ENCODE data around the gene AFAP1L2.

Gene AFAP1L2

GRCh38 chr10:114389426-114389825 lies 14.9 kb downstream of the AFAP1L2 start:
- no peak for DNase-seq

- no peak for DNase-seq
These were observed 16.0 kb downstream of the AFAP1L2 start for GRCh38 chr10:114388275-114388674.

DNA sequence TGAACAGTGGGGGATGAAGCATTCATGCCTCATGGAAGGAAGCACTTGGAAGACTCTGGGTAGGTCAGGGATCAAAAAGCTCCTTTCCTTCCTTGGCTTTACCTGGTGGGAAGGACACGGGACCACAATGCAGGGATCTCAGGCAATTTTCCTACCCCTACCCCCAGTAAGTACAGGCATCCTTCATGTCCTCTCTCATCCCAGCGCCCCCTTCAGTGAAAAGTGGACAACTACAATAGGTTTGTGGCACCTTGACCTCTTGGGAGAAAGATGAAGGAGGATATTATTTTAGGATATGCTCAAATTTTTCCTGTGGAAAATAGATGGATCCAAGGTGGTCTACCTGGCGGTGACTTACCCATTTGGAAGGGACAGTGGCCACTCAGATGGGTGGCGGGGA lies 16.5 kb downstream of the AFAP1L2 start:
- no peak for DNase-seq

- DNase-seq, result no peak
These were observed 17.9 kb downstream of the AFAP1L2 start for GRCh38 chr10:114386452-114386851.

- no peak for DNase-seq
These were observed 18.7 kb downstream of the AFAP1L2 start for GRCh38 chr10:114385557-114385956.

- no peak for DNase-seq
These were observed 19.7 kb downstream of the AFAP1L2 start for GRCh38 chr10:114384601-114385000.

DNA sequence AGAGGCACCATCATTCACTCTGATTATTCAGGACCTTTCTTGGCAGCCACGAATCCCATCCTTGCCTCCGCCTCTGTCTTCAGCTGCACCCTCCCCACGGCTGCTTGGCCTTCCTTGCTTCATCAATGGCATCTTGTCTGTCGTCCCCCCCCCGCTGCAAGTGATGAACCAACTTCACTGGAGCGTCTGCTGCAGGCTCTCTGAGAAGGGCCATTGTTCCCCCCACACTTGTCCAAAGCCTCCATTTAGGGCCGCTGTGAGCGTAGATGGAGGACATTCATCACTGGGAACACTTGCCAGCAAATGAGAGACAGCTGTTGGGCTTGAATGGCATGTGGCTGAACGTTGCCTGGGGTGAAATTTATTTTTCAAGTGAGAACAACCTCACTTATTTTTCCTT lies 20.1 kb downstream of the AFAP1L2 start:
- DNase-seq, result no peak

DNA sequence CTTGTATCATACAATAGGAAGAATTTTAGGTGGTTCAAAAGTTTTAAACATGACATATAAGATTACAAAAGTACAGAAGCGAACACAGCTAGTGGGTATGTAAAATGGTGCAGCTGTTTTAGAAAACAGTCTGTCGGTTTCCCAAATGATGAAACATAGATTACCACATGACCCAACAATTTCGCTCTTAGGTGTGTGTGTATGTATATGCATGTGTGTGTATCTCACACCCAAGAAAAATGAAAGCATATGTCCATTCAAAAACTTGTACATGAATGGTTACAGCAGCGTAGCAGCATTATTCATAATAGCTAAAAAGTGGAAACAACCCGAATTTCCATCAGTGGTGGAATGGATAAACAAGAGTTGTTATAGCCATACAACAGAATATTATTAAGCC lies 23.5 kb downstream of the AFAP1L2 start:
- no peak for DNase-seq

DNA sequence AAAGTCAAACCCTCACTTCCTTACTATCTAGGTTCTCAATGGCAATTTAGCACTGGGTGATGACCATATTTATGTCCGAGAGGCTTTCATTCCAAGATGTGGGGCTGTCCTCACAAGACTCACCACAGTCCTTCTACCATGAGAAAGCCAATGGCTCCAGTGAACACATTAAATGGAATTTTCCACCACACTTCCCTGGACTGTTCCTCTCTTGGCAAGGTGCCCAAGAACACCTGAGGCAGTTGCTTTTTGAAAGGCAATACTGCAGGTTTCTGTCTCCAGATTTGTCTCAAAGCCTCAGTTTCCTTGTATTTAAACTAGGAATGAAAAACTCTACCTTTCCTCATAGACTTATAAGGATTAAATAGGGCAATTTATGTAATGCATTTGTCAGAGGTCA lies 24.2 kb downstream of the AFAP1L2 start:
- DNase-seq, result no peak

GRCh38 chr10:114379631-114380041 lies 24.7 kb downstream of the AFAP1L2 start:
- no peak for DNase-seq

GRCh38 chr10:114376523-114376922 lies 27.8 kb downstream of the AFAP1L2 start:
- no peak for DNase-seq

DNA sequence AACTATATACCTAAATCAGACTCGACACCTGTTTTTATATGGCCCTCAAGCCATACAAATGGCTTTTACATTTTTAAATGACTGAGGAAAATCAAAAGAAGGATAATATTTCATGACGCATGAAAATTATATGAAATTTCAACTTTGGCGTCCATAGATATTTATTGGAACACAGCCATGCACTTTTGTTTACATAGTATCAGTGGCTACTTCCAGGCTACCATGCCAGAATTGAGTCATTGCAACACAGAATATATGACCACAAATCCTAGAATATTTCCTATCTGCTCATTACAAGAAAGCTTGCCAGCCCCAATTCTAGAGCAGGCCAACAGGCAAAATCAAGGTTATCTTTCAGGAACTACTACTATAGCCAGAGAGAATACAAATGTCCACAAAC lies 29.3 kb downstream of the AFAP1L2 start:
- no peak for DNase-seq

GRCh38 chr10:114374053-114374791 lies 30.1 kb downstream of the AFAP1L2 start:
- no peak for DNase-seq

GRCh38 chr10:114373631-114374030 lies 30.7 kb downstream of the AFAP1L2 start:
- no peak for DNase-seq

DNA sequence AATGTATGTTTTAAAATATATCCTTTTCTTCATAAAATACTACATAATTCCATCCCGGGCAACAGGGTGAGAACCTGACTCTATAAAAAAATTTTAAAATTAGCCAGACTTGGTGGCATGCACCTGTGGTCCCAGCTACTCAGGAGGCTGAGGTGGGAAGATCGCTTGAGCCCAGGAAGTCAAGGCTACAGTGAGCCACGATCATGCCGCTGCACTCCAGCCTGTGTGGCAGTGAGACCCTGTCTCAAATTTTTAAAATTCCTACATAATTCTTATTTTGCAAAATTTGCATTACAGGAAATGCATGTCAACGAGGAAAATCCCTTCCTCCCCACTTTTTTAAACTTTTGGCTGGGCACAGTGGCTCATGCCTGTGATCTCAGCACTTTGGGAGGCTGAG lies 31.3 kb downstream of the AFAP1L2 start:
- no peak for DNase-seq

- no peak for DNase-seq
These were observed 32.1 kb downstream of the AFAP1L2 start for GRCh38 chr10:114372179-114372578.

DNA sequence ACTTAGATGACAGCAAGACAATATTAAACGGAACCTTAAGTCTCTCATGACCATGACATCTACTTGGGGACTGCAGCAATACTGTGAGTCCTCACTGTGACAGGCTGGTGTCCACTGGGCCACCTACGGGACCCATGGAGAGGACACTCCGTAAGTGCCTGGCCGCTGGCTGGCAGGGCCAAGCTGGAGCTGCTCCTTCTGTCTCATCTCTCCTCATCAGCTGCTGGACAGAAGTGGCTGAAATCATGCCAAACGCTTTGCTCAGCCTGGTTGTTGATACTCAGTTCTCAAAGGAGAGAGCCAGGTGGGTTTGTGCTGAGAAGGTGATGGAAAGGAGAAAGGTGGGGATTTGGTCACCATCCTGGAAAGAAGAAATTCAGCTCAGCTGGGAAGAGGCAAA lies 33.3 kb downstream of the AFAP1L2 start:
- no peak for DNase-seq

DNA sequence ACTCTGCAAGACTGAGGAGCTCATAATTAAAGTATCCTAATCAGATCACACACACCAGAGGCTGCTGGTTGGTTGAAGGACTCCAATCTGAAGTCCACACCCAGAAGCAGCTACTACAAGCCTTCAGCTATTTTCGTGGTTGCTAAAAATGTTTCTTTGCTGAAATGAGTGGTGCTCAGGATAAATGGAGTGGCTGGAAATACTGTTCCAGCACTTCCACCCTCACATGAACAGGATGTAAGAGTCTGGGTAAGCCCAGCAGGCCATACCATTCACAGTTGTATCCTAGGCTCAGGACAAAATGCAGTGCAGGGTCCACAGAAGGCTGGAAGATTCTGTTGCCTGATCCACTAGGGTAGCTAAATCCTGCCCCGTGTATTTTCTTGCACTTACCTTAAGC lies 34.1 kb downstream of the AFAP1L2 start:
- no peak for DNase-seq

- DNase-seq, result no peak
These were observed 36.3 kb downstream of the AFAP1L2 start for GRCh38 chr10:114368057-114368391.

DNA sequence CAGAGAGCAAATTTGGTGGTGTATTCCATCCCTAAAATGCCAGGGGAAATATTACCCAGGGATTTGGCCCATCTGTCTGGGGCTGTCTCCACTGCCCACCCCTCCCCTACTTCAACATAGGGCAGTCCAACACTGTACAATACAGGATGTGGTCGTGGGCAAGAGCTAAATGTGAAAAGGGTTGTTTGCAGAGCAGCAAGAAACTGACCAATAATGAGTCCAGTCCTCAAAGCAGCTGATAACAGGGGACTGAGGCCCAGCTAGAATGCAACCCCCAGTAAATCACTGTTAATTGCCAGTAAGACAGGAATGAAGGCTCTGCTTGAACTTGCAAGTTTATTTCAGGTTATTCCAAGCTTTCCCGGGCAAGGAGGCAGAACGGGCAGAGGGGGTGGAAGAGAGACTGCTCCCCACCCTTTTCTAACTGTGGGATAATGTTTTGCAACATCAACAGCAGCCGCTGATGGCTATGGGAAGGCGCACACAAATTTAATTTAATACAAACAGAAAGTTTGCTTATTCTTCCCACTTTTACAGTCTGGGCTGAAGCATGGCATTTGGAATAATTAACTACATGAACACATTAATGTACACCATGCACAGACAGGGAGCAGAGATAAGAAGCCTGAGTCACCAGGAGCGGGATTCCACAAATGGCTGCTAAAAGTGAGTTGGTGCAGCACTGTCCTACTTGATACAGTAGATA lies 36.8 kb downstream of the AFAP1L2 start:
- no peak for DNase-seq

DNA sequence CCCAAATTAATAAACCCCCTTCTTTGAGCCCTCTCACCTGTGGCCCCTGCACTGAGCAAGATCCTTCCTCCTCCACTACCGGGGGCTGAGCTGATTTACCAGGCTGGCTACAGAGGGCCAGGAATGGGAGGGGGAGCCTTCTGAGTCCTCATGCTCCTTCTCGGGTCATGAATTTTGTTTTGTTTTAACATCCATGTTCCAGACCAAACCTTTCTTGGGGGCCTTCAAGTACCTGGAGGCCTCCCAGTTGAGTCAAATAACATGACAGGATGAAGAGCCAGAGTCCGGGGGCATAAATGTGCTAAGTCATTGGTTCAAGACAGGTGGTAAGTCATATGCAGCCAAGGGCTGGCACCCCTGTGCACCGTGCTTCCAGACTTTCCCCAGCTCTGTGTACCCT lies 39.6 kb downstream of the AFAP1L2 start:
- no peak for DNase-seq

DNA sequence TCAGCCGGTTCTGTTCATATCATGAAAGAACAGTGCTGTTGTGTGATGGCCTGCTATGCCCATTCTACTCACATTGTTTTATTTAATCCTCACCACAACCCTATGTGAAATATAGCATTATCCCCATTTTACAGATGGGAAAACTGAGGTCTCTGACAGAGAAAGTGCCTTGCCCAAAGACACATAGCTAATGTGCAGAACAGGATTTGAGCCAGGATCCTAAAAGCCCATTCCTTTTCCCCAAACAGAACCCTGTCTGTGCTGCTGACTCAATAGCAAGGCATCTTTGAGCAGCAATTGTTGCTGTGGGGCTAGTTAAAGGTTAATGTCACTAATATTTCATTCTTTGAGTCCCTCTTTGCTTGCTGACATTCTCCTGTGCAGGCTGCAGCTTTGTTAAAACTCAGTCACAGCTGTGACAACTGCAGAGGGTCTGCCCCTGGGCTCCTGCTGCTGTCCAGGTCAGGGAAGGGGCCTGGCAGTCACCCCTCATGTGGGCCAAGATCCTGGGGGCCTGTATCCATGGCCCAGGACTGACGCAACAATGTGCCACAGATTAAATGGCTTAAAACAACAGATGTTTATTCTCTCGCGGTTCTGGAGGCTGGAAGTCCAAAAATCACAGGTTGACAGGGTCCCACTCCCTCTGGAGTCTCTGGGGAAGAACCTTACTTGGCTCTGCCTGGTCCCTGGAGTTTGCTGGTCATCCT lies 40.4 kb downstream of the AFAP1L2 start:
- no peak for DNase-seq

GRCh38 chr10:114362826-114363355 lies 41.4 kb downstream of the AFAP1L2 start:
- no peak for DNase-seq

GRCh38 chr10:114359953-114360345 lies 44.4 kb downstream of the AFAP1L2 start:
- no peak for DNase-seq

Data from NCI-H1436 (cell line).